NB4 (cell line): ENCODE data around the gene ATP13A1.

ENCODE experiments used
- MYC ChIP-seq: IDR thresholded peaks from 2 replicates; pipeline ENCODE4 v1.6.1; 2011; ENCODE audit warnings: low read depth, low read length
- POLR2A ChIP-seq: IDR thresholded peaks from 2 replicates; pipeline ENCODE4 v1.6.1; 2011; ENCODE audit warnings: mild to moderate bottlenecking; ENCODE audit not compliant: insufficient read length; ENCODE audit errors: extremely low read depth
- TF ChIP-seq, protein P1 (sequence below): IDR thresholded peaks from one replicate; pipeline ENCODE4 v1.5.1; 2012; ENCODE audit warnings: low read depth, low read length
- TF ChIP-seq, protein P2 (sequence below): IDR thresholded peaks from 2 replicates; pipeline ENCODE4 v1.6.1; 2011; ENCODE audit warnings: low read depth, low read length

DNA sequence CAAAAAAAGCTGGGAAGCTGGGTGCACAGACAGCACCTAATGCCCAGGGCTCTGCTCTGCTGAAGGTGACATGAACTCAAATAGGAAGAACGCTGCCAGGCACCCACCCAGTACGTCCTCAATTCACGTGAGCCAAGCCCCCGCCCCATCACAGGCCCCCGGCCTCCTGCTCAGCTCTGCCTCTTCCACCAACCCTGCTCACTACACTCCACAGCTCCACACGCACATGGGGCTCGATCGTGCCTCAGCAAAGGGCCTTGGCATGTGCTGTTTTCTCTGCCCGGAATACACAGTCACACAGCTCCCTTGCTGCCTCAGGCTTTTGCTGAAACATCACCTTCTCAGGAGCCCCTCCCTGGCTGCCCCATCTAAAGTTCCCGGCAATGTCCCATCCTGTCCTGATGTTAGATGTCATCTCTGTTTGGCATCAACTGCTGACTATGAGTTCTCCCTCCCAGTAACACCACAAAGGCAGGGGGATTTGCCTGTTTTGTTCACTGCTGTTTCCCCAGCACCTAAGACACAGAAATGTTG lies 2.3 kb downstream of the ATP13A1 start:
- TF ChIP-seq, protein P1, sequence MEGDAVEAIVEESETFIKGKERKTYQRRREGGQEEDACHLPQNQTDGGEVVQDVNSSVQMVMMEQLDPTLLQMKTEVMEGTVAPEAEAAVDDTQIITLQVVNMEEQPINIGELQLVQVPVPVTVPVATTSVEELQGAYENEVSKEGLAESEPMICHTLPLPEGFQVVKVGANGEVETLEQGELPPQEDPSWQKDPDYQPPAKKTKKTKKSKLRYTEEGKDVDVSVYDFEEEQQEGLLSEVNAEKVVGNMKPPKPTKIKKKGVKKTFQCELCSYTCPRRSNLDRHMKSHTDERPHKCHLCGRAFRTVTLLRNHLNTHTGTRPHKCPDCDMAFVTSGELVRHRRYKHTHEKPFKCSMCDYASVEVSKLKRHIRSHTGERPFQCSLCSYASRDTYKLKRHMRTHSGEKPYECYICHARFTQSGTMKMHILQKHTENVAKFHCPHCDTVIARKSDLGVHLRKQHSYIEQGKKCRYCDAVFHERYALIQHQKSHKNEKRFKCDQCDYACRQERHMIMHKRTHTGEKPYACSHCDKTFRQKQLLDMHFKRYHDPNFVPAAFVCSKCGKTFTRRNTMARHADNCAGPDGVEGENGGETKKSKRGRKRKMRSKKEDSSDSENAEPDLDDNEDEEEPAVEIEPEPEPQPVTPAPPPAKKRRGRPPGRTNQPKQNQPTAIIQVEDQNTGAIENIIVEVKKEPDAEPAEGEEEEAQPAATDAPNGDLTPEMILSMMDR: no peak
- TF ChIP-seq POLR2A: no peak
- TF ChIP-seq, protein P2, sequence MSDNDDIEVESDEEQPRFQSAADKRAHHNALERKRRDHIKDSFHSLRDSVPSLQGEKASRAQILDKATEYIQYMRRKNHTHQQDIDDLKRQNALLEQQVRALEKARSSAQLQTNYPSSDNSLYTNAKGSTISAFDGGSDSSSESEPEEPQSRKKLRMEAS: no peak
- TF ChIP-seq MYC: no peak
